NCI-H1092 treated with DMSO at 0.1 percent for 48 hours (cell line): ENCODE measurements around the gene NSUN7.
A peak's percentile ranks its signal among the peaks of the same experiment; 100 is the strongest.
"Not testable (repeated sequence)": the region's sequence is repeated elsewhere in the genome, so short reads cannot be mapped to it uniquely, and the experiment has no call there.

Source experiments
- DNase-seq: peaks from one replicate; lab custom pipeline; 2025; lab: John Stamatoyannopoulos, UW

Gene NSUN7

DNA sequence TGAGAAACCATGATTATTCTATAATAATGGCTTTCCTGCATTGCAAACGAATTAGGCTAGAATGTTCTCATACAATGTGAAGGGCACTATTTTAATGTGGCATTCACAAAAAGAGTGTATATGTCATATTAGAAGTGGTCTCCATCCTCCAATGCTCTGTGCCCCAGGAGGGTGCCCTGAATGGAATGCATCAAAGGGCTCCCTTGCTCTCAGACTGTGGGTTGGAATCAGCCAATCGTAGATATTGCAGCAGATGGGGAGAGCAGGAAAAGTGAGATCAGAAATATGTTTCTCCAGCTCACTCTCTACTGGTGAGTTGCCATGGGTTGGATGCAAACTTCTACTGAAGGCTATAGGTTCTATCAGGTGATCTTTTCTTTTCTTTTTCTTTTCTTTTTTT is 11.9 kb upstream of the NSUN7 start:
- no peak for DNase-seq

GRCh38 chr4:40739347-40739746 is 10.4 kb upstream of the NSUN7 start:
- no peak for DNase-seq

DNA sequence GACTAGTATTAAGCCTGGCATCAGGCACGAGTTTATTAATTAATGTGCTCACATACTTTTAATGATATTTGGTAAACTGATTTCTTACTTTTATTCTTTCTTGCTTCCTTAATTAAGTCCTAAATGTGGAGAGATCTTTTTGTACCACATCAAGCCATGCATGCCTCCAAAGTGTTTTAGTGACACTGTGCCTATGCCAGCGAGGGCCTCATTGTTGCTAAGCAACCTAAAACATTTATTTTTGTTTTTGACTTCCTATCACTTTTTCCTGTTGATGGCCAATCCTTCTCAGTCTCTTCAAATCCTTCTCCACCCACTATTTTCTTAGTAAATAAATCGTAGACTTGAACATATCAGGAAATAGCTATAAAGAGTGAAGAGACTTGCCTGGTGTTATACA is 5.5 kb upstream of the NSUN7 start:
- no peak for DNase-seq

- no peak for DNase-seq
These were observed 4.3 kb upstream of the NSUN7 start for GRCh38 chr4:40745285-40745984.

GRCh38 chr4:40747207-40747835 is 2.4 kb upstream of the NSUN7 start:
- peak; percentile 52 for DNase-seq

DNA sequence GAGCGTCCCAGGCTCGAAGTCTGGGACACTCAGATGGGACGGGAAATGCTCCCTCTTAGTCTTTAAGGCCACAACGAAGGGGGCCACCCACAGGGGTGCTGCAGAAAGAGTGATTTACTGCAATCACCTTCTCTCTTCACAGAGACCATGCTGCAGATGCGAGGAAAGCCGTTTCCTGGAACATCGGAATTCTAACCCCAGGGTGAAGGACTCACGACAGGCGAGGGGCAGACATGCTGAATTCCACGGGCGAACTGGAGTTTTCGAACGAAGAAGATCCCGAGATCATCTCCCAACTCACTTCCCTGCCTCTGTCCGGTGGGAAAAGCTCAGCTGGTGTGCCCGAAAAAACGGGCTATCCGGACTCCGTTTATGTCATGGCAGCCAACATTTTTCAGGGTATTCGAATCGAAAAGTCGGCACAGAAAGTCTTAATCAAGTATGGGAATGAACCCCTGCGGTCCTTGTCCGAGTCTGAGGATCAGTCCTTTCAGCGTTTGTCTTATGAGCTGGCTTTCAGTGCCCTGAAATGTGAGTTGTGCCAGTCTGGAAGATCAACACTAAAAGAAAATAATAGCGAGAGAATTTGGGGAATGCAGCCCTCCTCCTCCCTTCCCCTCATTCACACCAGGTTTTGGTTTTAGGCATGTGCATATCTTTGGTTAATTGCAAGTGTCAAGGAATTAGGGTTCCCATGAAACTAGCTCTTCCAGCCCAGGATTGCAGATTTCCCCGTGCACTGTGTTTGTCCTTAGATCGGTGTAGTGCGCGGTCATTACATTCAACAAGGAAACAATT is 905 bp downstream of the NSUN7 start:
- no peak for DNase-seq

- DNase-seq: no peak
These were observed 5.9 kb downstream of the NSUN7 start for GRCh38 chr4:40755616-40756015.

DNA sequence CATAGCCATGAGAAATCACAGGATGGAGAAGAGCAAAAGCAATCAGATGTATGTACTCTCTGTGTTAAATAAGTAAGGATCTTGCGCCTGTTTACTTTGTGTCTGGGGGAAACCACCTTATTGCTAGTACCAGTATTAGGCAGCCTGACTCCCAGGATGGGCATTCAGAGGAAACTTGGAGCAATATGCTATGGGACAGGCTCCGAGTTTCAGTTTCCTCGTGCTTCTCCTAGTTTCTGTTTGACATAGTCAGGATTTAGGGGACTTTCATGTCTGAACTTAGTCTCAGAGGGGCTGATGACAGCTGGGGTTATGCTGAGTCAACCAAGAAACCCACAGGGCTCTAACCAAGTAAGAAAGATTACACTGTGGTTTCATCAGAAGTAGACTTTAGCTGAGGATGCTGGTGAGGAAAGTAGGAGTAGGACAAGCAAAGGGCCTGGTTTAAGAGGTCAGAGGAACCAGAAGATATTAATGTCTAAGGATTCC is 13.5 kb downstream of the NSUN7 start:
- DNase-seq: no peak

GRCh38 chr4:40769266-40769665 is 19.5 kb downstream of the NSUN7 start:
- DNase-seq: no peak

- DNase-seq: no peak
These were observed 28.3 kb downstream of the NSUN7 start for GRCh38 chr4:40778090-40778489.

DNA sequence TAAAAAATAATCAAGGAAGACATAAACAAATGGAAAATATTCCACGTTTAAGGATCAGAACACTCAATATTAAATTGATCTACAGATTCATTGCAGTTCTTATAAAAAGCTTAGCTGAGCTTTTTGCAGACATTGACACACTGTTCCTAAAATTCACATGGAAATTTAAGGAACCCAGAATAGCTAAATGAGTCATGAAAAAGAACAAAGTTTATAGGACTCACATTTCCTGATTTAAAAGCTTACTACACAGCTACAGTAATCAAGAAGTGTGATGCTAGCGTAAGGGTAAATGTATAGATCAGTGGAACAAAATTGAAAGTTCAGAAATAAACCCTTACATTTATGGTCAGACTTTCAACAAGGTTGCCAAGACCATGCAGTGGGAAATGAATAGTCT is 33.1 kb downstream of the NSUN7 start:
- DNase-seq: no peak

- DNase-seq: no peak
These were observed 36.0 kb downstream of the NSUN7 start for GRCh38 chr4:40785727-40786126.

DNA sequence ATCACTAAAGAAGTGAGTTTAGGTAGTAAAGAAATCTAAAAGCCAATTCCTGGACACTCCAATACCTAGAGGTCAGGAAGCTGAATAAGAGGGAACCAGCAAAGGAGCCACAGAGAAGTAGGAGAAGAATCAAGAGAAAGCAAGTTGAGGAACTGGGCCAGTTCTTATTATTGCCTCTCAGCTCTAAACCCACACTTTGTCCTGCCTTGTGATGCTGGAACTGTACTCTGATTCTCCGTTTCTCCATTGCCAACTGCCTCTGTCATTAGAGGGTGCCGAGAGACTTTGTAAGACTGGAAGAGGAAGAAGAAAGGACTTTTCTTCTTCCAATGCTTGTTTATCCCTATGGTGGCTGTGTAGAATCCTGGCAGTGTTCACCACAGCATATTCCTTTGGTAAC is 38.6 kb downstream of the NSUN7 start:
- no peak for DNase-seq

DNA sequence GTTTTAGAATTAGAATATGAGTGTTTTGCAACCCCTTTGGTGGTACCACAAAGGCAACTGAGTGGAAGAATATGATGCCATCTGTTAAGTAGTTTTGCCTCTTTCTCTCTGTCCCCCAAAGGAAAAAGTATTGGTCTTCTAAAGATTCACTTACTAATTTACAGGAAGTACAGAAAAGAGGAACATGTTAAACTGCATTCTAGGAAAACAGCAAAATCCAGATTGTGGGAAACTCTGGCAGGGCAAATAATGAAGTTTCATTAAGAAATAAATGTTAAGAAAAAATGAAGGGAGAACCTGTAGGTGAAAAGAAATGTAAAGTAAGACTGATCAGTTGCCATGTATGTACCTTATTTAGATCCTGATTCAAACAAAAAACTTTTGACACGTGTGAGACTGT is 39.3 kb downstream of the NSUN7 start:
- no peak for DNase-seq

DNA sequence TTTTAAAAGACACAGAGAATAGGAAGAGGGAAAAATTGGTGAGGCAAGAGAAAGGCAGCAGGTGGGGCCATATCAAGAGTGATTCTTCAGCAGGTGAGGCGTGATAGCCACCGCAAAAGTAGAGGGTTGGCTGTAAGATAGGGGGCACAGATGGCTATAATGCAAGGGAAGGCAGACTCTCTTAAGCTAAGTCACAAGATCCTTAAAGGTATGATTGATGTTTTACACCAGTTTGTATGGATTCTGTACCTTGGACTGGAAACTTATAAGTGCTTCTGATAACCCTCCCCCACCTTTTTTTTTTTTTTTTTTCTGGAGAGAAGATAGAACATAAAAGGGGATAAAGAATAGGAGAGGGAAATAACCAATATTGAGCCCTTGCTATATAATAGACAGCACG is 40.0 kb downstream of the NSUN7 start:
- DNase-seq: no peak

- DNase-seq: no peak
These were observed 50.3 kb downstream of the NSUN7 start for GRCh38 chr4:40800064-40800463.

DNA sequence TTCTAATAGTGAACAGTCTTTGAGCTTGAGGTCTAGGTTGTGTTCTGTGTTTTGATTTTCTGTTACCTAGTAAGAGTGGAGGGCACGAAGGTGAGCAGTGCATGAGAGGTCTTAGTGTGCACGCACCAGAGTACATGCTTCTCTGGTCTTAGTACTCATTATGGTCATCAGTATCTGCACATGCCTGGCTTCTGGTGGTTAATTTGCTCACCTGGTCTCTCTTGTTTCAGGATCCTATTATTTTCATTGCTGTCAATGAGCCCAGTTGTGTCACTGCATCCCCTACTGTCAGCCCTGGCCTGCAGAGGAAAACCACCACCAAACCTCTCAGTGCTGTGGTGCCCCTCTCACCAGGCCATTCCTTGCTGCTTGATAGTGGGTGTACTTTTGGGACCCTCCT is 54.8 kb downstream of the NSUN7 start:
- DNase-seq: no peak

GRCh38 chr4:40808926-40809457 is 59.2 kb downstream of the NSUN7 start:
- no peak for DNase-seq

DNA sequence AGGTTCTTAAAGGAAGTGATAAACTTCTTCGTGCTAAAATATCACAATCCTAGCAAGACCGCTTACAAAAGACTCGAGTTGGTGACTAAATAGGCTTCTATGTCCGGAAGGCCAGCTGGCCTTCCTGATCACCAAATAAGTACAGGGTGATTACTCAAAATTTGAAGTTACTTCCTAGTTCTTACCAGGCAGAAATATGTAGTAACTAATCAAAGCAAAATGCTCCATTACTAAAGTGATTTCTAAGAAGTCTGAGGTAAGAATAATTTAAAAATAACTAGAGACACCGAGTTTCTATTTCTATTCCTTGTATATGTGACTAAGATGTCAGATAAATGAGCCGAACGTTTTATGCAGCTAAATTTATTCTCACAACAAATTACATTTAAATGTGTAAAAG is 62.2 kb downstream of the NSUN7 start:
- DNase-seq: no peak

DNA sequence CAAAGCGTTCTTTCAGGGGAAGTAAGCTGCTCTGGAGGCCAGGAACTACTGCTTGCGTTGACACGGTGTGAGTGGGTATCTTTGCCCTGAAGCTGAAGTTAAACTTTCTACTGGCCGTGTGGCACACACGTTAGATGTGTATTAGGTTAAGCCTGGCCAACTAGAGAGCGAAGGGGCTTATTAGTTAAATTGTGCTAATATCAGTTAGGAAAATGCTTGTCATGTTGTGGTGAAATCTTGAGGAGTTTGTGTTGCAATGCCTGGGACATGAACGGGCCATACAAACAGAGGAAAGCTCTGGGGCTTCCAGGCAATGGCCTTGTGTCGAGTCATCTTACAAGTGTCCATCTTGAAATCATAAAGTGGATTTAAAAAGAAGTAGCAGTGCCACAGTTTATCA is 62.6 kb downstream of the NSUN7 start:
- no peak for DNase-seq

- DNase-seq: no peak
These were observed 63.1 kb downstream of the NSUN7 start for GRCh38 chr4:40812856-40813255.

DNA sequence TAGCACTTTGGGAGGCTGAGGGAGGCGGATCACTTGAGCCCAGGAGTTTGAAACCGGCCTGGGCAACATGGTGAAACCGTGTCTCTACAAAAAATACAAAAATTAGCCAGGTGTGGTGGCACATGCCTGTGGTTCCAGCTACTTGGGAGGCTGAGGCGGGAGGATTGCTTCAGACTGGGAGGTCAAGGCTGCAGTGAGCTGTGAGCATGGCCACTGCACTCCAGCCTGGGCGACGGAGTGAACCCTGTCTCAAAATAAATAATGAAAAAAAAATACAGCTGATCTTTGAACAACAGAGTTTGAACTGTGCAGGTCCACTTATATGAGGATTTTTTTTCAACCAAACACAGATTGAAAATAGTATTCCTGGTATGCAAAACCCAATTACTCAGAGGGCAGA is 67.4 kb downstream of the NSUN7 start:
- DNase-seq: not testable (repeated sequence)

DNA sequence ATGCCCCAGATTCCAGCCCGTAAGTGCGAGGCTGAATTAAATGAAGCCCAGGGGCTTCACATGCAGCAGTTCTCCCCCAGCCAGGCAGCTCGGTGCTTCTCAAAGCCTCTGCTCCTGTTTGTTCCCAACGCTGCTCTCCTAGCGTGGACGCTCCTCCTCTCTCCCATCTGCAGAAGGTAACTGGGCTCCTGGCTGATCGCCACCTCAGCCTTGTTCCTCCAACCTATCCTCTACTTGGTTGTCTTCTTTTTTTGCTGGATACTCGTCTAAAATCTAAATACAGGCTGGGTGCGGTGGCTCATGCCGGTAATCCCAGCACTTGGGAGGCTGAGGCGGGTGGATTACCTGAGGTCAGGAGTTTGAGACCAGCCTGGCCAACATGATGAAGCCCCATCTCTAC is 70.3 kb downstream of the NSUN7 start:
- DNase-seq: no peak
